ENCODE measurements around the gene PARD6A.

GRCh38 chr16:67667817-67668494 lies 7.2 kb downstream of the PARD6A start:
- TF ChIP-seq EZH2 (IDR thresholded peaks at IDR 0.05; ENCODE audit: insufficient read depth, poor library complexity, severe bottlenecking) (no peak), EZH2phosphoT487 (IDR thresholded peaks at IDR 0.05; ENCODE audit: insufficient read depth, low read depth) (no peak)

Data from GM23248 (cell line).